GM21619 (cell line): ENCODE results near the gene RSPRY1.

Experiments
- ATAC-seq: cut with Tn5 transposase; IDR thresholded peaks from one replicate; pipeline ENCODE4 v1.9.1; 2021; ENCODE audit not compliant: unreplicated experiment

RSPRY1 gene

GRCh38 chr16:57289391-57290257 lies 103.5 kb downstream of the RSPRY1 start:
- no peak for ATAC-seq
